RWPE1 (cell line): ENCODE data around the gene C16orf92.
A peak's percentile ranks its signal among the peaks of the same experiment; 100 is the strongest.

Experiments used
- CTCF ChIA-PET: fragments of 350-600 bp; sonication (Branson Sonifier 250); formaldehyde crosslinking; extraction: SDS; loops from one replicate; lab custom pipeline; 2021; lab: Yijun Ruan, JAX
- POLR2A ChIA-PET: fragments of 400-600 bp; formaldehyde crosslinking; extraction: SDS; loops from one replicate; lab custom pipeline; 2020; ENCODE audit warnings: antibody characterized with exemption; ENCODE audit not compliant: low non-redundant PET; lab: Yijun Ruan, JAX
- DNase-seq: peaks from one replicate; pipeline ENCODE4 v3.0.0; 2012; ENCODE audit warnings: low spot score
- H3K27ac ChIP-seq: fragments of 450-650 bp; 2 replicates; pipeline ENCODE4 v1.5.1; 2017
- TF ChIP-seq, protein P1 (sequence below): fragments of 450-650 bp; conservative IDR thresholded peaks from 2 replicates; pipeline ENCODE4 v1.5.1; 2017; ENCODE audit warnings: low read depth, mild to moderate bottlenecking

The C16orf92 gene

DNA sequence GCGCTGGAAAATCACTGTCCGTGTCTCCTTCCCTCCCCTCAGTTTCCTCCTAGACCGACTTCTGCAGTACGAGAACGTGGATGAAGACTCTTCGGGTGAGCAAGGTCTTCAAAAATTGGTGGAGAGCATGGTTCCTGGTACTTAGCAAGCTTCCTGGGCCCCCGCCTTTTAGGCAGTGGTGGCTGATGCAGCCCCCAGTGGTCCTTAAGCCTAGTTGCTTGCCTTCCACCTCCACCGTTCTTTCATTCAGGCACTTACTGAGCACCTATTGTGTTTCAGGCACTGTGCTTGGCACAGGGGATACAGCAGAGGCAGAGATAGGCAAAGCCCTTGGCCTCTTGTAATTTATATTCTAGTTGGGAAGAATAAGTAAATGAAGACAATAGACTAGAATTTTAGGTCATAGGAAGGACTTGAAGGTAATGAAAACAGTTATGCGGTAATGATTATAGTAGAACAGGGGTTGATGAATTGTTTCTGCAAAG, 26.2 kb upstream of the C16orf92 start:
- ChIA-PET POLR2A (interaction anchor here (0.9 kb wide), 1 partner anchor 190 kb away, joined by 4 read pairs; no protein-coding TSS in a partner anchor), CTCF (interaction anchor here (1.0 kb wide), 2 partner anchors 9 to 35 kb away, joined by 4 to 6 read pairs; no protein-coding TSS in a partner anchor)
- H3K27ac ChIP-seq, result peak overlapping the region; percentile 97
- DNase-seq, result no peak
- TF ChIP-seq, protein P1, sequence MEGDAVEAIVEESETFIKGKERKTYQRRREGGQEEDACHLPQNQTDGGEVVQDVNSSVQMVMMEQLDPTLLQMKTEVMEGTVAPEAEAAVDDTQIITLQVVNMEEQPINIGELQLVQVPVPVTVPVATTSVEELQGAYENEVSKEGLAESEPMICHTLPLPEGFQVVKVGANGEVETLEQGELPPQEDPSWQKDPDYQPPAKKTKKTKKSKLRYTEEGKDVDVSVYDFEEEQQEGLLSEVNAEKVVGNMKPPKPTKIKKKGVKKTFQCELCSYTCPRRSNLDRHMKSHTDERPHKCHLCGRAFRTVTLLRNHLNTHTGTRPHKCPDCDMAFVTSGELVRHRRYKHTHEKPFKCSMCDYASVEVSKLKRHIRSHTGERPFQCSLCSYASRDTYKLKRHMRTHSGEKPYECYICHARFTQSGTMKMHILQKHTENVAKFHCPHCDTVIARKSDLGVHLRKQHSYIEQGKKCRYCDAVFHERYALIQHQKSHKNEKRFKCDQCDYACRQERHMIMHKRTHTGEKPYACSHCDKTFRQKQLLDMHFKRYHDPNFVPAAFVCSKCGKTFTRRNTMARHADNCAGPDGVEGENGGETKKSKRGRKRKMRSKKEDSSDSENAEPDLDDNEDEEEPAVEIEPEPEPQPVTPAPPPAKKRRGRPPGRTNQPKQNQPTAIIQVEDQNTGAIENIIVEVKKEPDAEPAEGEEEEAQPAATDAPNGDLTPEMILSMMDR, result no peak

DNA sequence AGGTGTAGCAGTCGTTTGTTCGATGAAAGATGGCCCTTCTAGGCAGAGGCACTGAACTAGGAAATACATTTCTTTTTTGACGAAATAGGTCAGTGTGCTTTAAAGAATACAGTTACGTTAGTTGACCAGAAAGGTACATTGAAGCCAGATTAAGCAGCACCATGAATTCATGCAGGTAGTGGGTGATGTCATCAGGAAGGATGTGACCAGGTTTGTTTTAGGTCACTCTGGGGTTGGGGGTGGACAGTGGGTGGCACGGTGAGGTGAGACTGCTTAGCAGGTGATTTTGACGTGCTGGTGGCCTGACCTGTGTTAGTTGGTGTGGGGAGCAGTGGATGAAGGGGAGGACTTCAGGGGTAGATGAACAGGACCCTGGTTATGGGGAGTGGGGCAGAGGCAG, 23.4 kb upstream of the C16orf92 start:
- H3K27ac ChIP-seq, result 0 out of 2 replicates have a peak overlapping the region, but pooled peaks have one; percentile 12
- TF ChIP-seq, protein P1, result no peak
- no peak for DNase-seq
- ChIA-PET POLR2A (no interaction called here), CTCF (no interaction called here)

DNA sequence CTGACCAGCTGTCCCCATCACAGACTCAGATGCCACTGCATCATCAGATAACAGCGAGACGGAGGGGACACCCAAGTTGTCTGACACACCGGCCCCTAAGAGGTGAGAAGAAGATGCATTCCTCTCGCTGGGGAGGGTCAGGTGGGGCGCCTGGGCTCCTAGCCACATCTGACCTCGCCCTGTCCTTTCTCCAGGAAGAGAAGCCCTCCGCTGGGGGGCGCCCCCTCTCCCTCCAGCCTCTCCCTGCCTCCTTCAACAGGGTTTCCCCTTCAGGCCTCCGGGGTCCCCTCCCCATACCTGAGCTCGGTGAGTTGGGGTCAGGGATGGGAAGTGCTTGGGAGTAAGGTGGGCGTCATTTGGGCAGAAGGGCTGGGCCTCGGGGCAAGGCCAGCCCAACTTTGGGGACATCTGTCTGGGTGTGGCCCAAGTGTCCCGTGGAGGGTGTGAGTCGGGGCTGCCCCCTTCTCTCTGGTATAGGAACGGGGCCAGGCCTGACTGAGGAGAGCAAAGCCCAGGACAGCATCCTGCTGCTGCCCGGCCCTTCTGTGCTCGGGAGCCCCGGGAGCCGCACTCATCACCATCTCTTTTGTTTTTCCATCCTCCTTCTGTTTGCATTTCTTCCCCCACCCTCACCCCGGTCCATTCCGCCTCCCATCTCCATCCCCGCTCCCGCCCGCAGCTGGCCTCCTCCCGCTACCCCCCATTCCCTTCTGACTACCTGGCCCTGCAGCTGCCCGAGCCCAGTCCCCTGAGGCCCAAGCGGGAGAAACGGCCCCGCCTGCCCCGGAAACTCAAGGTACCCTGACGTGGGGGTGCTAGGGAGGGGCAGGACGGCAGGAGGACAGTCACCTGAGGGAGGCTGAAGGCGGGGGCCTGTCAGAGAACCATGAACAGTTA, 22.0 kb upstream of the C16orf92 start:
- ChIA-PET CTCF (interaction anchor here (0.7 kb wide), 1 partner anchor 89 kb away, joined by 4 read pairs; no protein-coding TSS in a partner anchor), POLR2A (no interaction called here)
- peak overlapping the region; percentile 59 for H3K27ac ChIP-seq
- TF ChIP-seq, protein P1, result no peak
- DNase-seq, result no peak

DNA sequence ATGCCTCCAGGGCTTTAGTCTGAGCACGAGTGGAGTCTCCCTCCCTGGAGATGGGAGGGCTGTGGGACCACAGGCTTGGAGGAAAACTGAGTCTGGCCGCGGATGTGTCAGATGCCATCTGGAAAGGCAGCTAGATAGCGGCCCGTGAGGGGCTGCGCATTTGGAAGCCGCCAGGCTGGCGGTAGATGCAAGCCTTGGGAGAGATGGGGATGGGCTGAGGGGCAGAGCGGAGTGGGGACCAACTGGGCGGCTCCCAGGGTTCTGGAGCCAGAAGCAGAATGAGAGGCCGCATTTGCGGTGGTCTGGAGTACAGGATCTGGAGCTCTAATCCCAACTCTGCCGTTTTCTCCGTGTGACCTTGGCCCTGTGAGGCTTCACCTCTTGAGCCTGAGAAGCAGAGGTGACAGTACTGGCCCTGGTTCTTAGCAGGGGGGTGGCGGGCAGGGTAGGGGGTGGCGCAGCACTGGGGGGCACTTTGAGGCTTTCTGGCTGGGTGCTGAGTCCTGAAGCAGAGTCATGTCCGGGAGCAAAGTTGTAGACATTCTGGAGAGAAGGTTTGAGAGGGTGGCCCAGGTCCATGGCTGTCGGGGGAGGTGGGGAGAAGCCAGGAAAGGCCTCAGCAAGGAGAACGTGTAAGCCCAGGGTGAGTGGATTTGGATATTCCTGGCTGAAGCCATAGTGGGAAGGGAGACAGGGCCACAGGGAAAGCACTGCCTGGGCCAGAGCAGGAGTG, 20.2 kb upstream of the C16orf92 start:
- ChIA-PET CTCF (no interaction called here), POLR2A (interaction anchor here (0.5 to 0.6 kb wide), 2 partner anchors 9 to 102 kb away, joined by 3 read pairs; no protein-coding TSS in a partner anchor)
- TF ChIP-seq, protein P1, result no peak
- DNase-seq, result no peak
- peak overlapping the region; percentile 59 for H3K27ac ChIP-seq

DNA sequence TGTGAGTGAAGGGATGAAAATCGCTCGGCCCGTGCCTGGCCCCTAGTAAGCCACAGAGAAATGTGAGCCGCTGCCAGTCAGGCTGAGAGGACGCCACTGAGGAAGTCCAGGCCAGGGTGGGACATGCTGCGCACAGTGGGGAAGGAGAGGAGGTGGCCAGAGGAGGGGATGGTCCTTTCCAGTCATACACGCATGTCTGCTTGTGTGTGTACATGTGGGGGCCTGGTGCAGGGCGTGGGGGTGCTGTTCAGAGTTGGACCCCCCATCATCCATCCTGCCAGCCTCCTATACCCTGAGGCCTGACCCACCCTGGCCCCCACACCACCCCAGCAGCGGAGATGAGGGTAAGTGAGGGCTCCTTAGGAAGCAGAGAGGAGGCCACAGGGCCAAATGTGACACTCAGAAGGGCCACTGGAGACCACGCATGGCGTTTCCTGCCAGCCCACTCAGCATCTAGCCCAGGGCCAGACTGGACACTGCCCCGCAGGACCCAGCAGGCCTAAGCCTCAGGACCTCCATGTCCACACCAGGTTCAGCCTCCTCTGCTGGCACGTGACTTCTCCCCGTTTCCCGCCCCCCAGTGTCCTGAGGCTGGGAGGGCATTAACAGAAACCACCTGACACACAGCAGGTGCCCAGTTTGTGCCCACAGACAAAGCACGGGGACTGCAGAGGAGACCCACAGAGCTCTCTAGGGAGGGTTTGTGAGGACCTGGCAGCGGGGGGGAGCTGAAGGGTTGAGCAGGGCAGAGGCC, 19.2 kb upstream of the C16orf92 start:
- ChIA-PET POLR2A (no interaction called here), CTCF (no interaction called here)
- TF ChIP-seq, protein P1, result no peak
- H3K27ac ChIP-seq, result peak overlapping the region; percentile 59
- DNase-seq, result no peak

DNA sequence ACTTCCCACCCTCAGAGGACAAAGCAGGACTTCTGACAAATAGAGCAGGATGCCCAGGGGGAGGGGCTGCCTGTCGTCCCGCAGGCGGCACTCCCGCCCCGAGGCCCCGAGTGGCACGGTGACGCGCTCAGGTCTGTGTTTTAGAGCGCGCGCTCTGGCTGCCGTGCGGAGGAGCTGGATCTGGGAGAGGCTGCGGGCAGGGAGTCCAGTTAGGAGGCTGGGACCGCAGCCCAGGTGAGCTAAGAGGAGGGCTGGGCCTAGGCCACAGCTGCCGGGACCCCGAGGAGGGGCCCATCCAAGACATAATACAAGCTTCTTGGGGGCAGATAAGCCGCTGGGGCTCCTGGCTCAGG, 18.6 kb upstream of the C16orf92 start:
- peak overlapping the region; percentile 59 for H3K27ac ChIP-seq
- POLR2A ChIA-PET, result no interaction called here
- no peak for DNase-seq
- TF ChIP-seq, protein P1, result no peak
- CTCF ChIA-PET, result interaction anchor here (1.5 kb wide), 1 partner anchor 19 kb away, joined by 3 read pairs; the partner anchor contains the start of gene C16orf92
